Inferior parietal cortex (tissue), 1 donor: ENCODE data around the gene TMC1.

Experiments used
- DNase-seq: peaks from one replicate; pipeline ENCODE4 v3.0.0-alpha.2; 2016; ENCODE audit errors: extremely low spot score

The TMC1 gene

DNA sequence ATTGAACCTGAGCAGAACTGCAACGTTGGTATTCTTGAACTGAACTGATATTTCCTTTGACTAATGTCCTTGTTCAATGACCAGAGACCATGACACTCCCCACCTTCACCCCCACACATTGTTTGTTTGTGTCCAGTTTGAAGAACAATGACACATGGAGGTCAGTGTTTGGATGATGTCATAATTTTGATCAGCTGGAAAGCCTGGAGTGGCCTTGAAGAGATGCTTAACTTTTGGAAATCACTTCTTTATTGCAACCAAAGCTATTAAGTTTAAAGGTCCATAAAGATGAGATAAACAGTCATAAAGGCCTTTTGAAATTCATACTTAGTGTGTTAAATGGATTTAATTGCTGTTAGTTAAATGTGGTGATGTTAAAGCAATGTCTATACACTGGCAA, 92.7 kb downstream of the TMC1 start:
- no peak for DNase-seq

DNA sequence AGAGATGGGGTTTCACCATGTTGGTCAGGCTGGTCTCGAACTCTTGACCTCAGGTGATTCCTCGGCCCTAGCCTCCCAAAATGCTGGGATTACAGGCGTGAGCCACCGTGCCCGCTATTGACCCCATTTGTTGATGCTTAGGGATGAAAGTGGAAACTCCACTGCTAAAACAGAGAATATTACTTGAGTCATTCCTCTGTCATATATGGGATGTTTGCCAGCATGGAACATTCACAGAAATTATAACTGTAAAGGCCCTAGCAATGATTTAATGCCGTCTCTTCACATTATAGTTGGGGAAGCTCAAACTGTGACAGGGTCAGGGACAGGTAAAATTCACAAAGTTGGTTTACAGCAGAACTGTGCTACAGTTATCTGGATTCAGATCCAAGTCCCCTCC, 94.5 kb downstream of the TMC1 start:
- no peak for DNase-seq

DNA sequence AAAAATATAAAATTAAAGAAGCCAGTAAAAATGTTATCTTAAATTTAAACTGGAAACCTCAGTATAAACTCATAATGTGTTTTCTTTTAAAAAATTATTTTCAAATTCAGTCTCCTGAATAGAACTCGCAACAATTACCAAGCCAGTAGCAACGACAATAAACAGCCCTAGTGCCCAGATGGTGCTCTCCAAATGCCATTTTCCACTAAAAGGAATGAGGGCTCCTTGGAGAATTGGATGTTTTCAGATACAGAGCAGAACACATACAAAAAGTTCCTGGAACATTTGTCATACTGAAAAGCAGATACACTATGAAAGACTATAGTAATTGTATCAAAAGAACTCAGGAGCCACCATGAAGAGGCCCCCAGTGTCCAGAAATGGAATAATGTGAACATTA, 97.4 kb downstream of the TMC1 start:
- no peak for DNase-seq

DNA sequence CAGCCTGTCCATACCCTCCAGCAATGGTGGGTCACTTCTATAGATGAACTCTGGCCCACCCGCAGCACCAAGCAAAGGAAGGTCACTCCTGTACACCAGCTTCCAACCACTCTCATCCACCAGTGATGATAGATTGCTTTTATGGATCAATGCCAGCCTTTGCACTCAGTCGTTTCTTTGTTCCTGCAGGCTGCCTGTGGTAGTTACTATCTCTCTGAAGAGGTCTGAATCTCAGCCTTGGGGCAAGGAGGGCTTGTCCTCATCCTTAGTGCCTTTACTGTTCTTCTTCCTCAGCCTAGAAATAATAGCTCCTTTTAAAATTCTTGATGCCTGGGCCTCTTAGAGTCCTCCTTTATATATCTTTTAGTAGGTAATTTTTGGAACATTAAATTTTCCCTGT, 100.8 kb downstream of the TMC1 start:
- no peak for DNase-seq

DNA sequence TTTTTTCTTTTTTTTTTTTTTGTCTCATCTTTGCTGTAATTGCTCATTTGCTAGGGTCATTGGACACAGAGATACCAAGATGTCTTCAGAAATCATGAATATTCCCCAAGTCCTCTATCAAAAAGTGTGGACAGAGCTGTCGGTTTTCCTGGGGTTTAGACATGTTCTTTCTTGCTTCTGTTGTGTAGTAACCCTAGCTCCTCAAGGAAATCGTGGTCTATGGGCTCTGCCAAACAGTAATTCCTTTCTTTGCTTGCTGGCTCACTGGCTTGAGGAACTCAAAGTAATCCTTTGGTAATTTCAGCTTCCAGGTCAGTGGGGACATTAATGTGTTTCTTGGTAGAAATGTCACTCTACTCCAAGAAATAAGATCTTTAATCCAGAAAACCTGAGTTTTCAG, 101.7 kb downstream of the TMC1 start:
- no peak for DNase-seq

DNA sequence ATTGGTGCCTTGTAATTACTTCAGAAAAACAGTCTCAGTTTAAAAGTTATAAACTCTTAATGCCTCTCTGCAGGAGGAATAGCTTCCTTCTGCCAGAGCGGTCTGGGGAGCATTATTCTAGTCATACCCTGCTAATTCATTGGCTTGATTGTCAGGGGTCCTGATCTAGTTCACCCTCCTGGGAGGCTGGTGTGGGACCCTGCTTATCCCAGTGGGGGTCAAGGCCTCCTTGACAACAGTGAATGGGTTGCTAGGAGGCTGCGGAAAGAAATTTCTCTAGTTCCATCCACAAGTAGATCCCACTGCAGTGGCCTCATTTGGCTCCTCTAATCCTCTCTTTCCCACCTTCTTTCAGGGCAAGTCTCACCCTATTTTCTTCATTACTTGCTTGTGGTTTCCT, 105.7 kb downstream of the TMC1 start:
- DNase-seq = no peak

DNA sequence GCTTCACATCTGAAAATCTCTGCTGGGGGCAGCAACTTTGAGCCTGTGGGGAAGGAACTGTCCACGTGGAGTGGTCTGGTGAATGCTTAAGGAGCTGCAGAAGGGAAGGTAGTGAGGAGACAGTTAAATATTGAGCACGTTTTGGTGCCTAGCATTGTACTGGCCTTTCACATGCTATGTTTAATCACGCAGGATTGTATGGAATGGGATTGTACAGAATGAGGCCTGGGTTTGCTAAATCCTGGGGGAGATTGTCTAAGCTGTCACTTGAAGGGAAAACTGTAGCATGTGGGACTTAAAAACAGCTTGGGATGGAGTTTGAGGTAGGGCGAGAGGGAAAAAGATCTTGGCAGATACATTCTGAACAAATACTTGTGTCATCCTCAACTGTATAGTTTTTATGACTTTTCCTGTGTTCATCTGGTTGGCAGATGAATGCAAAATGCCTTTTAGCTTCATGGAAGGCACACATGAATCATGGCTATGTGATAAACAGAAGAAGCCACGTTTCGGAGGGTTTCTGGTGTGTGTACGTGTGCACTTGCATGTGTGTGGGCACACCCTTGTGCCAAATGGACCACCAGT, 106.6 kb downstream of the TMC1 start:
- DNase-seq = no peak

DNA sequence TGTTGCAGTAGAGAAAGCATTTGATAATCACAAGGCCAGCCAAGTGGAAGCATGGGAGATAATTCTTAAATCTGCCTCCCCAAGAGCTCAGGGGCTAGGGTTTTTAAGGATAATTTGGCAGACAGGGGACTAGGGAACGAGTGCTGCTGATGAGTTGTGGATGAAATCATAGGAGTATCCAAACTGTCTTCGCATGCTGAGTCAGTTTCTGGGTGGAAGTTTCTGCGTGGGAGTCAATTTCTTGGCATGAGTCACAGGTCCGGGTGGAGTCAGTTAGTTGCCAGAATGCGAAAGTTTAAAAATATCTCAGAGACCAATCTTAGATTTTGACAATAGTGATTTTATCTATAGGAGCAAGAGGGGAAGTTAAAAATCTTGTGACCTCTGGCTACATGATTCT, 112.6 kb downstream of the TMC1 start:
- DNase-seq = peak; percentile 46

DNA sequence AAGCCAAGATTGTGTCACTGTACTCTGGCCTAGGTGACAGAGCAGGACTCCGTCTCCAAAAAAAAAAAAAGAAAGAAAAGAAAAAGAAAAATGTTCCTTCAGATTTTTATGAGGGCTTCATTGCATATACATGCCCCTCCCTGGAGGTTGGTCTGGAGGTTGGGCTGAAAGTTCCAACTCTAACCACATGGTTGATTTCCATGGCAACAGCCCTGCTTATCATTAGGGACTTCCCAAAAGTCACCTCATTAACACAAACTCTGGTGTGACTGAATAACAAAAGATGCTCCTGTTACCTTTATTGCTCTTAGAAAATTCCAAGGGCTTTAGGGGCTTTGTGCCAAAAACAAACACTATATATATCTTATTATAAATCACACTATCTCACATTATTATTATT, 113.8 kb downstream of the TMC1 start:
- DNase-seq = no peak

DNA sequence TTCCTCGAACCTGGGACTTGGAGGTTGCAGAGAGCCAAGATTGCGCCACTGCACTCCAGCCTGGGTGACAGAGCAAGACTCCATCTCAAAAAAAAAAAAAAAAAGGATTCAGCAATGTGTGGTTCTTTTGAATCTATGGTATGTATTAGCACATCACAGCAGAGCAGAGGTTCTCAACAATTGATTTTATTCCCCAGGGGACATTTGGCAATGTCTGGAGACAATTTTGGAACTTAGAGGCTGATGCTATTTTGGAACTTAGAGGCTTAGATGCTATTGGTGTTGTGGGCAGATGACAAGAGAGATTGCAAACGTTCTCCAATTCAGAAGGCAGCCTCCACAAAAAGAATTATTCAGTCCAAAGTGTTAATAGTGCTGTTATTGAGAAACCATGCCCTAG, 115.2 kb downstream of the TMC1 start:
- no peak for DNase-seq

DNA sequence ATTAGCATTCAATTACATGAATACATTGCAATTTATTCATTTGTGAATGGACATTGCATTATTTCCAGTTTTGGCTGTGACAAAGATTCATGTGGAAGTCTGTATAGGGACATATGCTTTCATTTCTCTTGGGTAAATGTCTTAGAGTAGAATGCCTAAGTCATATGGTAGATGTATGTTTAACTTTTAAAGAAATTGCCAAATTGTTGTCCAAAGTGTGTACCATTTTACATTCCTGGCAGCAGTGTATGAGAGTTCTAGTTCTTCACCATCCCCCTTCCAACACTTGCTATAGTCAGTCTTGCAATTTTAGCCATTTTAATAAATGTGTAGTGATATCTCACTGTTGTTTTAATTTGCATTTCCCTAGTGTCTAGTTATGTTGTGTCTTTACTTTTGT, 122.2 kb downstream of the TMC1 start:
- DNase-seq = no peak

DNA sequence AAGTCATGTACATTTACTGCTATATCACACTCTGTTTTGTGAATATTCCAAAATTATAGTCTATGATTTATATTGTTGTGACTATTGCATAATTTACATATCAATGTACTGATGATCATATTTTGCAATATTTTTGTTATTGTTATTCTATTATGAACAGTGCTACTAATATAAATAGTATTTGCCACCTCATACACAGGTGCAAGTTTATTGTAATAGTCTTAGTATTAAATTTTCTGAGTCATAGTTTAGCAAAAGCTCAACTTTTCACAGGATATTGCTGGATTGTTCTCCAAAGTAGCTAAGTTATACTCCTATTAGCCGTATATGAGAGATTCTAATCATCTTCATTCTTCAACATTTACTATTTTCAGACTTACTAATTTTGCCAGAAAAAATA, 124.7 kb downstream of the TMC1 start:
- DNase-seq = no peak

DNA sequence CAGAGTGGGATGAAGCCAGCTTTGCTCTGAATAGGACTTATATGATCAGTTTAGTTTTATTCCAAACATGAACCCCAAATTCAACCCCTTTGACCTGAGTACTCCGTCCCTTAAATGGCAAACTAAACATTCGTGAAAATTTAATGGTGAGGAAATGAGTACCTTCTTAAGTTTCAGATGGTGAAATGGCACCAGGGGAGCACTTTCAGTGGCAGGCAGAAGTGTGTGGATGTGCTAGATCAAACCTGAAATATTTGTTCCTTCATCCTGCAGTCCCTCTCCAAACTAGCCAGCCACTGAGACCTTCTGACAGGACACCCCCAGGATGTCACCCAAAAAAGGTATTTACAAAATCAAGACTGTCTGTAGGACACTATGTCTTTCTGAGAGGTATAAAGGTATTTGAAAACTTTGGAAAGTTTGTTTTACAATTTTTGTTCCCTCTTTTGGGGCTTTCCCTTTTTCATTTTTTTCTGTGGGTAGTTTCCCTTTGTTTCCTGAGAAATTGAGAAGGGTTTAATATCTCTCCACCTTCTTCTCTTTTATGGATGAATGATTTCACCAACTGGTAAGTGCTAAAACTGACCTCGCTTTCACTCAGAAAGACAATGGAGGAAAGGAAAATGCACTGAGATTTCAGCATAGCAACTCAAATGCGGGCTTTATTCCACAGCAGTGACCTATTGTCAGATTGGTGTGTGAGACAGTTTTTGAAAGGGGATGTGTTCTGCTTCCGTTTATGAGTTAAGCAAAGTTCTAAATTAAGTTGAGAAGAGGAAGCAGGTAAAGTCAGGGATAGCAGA, 127.1 kb downstream of the TMC1 start:
- no peak for DNase-seq

DNA sequence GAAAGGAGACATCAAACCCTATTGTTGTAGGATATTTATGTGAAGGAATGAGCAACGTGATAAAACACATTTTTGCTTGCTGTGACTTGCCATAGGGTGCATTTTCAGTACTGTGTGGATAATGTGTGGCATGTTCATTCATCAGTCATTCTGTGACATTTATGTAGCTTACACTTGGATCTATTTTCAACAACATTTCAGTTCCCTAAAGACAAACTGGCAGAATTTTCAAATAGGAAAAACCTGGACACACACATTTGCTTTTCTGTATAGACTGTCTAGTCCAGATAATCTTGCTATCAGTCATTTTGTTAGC, 127.7 kb downstream of the TMC1 start:
- no peak for DNase-seq

DNA sequence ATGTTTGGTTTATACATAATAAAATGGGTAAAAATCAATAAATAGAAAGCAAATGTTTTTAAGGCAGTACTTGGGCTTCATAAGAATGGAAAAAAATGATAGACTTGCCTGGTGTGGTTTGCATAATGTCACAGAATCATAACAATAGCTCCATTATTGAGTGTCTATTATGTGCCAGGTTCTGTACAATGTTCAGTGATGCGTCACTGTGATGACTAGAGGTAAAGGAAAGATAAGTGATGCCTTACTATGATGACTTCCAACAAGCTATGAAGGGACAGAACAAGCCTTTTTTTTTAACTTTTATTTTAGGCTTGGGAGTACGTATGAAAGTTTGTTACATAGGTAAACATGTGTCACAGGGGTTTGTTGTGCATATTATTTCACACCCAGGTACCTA, 128.8 kb downstream of the TMC1 start:
- no peak for DNase-seq

DNA sequence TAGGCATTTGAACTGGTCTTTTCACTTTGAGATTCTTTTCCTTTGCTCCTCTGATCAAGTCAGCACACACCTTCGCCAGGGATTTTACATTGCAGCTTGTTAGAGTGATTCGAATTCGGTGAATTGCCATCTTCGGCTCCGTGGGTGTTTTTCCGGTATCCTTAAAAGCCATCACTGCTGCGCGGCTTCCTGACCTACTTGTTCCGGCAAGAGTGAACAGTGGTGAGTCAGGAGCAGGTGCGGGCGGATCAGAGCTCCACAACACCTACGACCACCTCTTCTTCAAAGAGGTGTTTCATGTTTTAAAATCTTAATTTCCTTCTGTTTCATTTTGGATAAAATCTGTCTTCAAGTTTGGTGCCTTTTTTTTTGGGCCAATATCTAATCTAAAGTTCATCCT, 134.6 kb downstream of the TMC1 start:
- DNase-seq = no peak

DNA sequence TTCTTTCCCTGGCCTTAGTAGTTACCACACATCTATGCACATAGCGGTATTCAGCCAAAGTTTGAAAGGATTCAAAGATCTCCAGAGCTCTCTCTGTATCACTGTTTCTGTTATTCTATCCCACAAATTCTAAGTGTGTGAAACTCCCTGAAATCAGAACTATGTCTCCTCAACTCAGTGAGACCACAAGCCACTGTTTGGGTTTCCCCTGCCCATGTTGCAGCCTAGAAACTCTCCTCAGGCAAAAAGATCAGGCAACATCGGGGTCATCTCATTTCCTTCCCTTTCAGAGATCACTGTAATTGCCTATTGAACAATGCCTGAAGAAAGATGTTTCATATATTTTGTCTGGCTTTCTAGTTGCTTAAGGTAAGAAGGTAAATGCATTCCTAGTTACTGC, 135.6 kb downstream of the TMC1 start:
- DNase-seq = no peak

DNA sequence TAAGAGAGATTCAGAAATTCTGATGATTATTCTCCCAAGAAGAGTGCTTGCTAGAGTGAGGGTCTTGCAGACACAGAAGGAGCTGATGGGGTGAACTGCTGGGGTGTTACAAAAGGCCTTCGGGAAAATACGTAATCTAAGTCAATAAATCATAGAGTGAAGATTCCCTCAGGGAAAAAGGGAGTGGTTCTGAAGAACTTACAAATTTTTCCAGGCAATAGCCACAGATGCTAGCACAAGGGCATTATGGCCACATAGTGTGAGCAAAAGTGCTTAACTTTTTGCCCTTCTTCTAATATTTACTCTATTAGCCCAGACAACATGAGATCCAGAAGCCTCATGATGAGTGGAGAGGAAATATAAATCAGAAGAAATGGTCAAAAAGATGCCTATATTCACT, 137.3 kb downstream of the TMC1 start:
- no peak for DNase-seq

DNA sequence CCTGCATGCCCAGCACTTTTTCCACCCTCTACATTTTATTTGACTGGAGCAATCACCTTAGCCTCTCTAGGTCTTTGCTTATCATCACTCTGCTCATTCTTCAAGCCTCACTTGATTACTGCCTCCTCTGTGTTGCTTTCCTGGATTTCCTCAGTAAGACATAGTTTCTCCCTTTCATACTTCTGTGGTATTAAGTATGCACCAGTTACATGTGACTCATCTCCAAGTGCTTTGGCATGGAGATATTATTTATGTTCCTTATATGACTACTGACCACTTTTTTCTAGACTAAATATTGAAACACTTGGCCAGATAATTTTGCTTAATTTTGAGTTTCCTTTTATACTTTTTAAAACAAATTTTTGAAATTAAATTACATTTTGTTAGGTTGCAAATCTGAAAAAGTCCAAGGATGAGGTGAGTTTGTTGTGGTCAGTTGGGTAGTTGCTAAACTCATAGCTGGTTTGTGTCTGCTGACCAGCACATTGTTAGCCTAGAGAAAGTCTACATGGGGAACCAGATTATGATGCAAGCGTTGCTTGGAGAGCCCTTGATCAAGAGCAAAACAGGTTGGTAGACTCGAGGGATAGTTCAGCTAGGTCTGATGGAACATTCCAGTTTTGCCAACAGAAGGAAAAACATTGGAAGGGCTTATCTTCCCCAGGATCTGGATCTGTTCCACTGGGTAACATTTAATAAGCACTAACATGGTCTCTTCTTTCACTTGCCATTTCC, 140.2 kb downstream of the TMC1 start:
- DNase-seq = no peak

DNA sequence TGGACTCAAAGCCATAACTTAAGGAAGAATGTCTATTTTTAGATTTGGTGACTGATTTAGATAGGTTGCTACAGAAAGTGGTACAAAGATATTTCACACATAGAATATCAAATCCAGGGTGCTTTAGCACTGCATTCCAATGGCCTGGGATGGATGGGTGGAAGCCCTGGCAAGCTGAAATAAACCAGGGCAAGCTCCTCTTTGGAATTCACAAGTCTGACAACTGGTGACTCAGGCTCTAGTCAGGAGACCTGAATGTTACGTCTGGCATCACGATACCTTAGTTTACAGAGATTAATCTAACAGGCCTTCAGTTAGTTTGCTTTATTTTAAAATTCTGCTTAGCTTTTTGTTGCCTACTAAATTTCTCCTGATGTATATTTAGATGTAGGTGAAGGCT, 144.0 kb downstream of the TMC1 start:
- DNase-seq = no peak

DNA sequence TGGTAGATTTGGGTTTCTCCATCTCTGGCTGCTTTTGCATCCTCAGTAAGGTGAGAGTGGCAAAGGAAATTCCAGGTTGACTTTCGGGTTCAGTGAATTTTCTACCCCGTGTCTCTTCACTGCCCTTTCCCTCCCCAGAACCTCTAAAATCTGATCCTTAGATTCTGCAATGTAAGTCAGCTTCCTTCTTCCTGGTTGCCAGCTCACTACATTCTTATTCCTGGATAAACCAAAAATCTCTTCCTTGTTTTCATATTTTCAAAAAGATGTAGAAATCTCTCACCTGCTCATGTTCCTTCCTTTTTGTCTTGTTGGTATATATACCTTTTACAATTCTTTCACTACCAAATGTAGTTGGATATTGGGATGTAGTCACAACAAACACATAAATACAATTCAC, 145.8 kb downstream of the TMC1 start:
- no peak for DNase-seq

DNA sequence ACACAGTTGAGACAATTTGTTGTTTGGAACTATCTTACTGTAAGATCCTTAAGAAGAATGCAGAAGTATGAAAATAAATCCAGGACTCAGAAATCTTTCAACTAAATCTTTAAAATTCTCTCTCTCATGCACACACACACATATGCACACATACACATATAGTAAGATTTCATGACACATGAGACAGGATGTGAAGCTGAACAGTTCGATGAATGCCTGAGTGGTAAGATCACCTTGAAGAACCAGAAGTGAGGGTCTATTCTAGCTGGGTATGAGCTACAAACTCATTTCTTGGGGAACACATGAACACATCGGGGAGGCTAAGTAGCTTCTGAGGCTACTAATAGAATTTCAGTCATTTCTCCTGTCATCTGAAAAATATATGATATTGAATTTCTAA, 153.6 kb downstream of the TMC1 start:
- DNase-seq = no peak

DNA sequence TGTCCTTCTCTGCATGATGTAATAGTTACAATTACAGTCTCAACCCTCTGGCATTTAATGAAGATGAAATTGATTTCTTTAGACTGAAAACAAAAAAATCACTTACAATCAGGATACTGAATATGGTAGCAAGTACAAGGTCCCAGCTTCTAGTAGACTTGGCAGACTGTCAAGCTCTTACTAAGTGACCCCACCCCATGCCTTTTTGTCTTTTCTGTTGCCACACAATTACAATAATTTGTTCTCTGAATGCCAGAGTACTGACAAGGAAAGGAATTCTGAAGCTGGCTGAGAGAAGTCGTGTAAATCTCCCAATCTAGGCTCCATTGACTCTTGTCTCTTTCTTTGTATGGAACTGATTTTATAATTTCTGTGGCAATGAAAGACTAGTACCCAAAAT, 154.2 kb downstream of the TMC1 start:
- no peak for DNase-seq
